ENCODE results near the gene LCLAT1. TPM values are rescaled to one million over a fixed set of nuclear protein-coding genes. Genes with fewer than 3 reads are reported as not detected.

Gene LCLAT1
- total RNA-seq, 4 donors from 2014 or later = 47.3 to 68.7 (median 54.1) TPM

GRCh38 chr2:30410217-30410616 lies 36.8 kb upstream of the LCLAT1 start:
- Histone ChIP-seq H3K27ac (no peak overlapping the region), H3K9me3 (no peaks in the 10 kb centered on the region), H3K4me3 (replicated peaks in 1 of 3) (no peak overlapping the region), H3K36me3 (no peaks in the 10 kb centered on the region), H3K4me1 (peaks cover 0 to 2% of the 10 kb centered on the region in 2 donors), H3K27me3 (no peaks in the 10 kb centered on the region)
- intact Hi-C loops (cut with DNase I) = no loop called here
- DNase-seq = no peak
- TF ChIP-seq CTCF (IDR thresholded peaks at IDR 0.05) (no peak), POLR2A (IDR thresholded peaks at IDR 0.05) (no peak)
- WGBS, 2 donors = 74 to 82% methylated on average over 2 of the region's 2 CpGs

- WGBS, 2 donors = 65 to 74% methylated on average over 8 of the region's 8 CpGs
- intact Hi-C loops (cut with DNase I) = no loop called here
- no peaks in the 10 kb centered on the region for H3K27me3 ChIP-seq
Measured at GRCh38 chr2:30412047-30412683, 34.9 kb upstream of the LCLAT1 start.

GRCh38 chr2:30412684-30413570 lies 34.1 kb upstream of the LCLAT1 start:
- Histone ChIP-seq H3K4me1 (peaks cover 0 to 6% of the 10 kb centered on the region in 2 donors), H3K4me3 (replicated peaks in 1 of 3) (no peak overlapping the region), H3K36me3 (no peaks in the 10 kb centered on the region), H3K27me3 (no peaks in the 10 kb centered on the region), H3K9me3 (no peaks in the 10 kb centered on the region), H3K27ac (no peak overlapping the region)
- no peak for DNase-seq
- 60 to 64% methylated on average over 7 of the region's 7 CpGs for WGBS, 2 donors
- no peak for TF ChIP-seq CTCF (IDR thresholded peaks at IDR 0.05)
- no peak for TF ChIP-seq POLR2A (IDR thresholded peaks at IDR 0.05)
- intact Hi-C loops (cut with DNase I) = no loop called here

More at GRCh38 chr2:30412047-30412683, 34.9 kb upstream of the LCLAT1 start:
- Histone ChIP-seq H3K36me3 (no peaks in the 10 kb centered on the region), H3K4me3 (replicated peaks in 1 of 3) (no peak overlapping the region), H3K4me1 (peaks cover 0 to 6% of the 10 kb centered on the region in 2 donors), H3K27ac (peak overlapping the region in 1 of 3 donors; percentile 33), H3K9me3 (no peaks in the 10 kb centered on the region)
- DNase-seq = no peak
- TF ChIP-seq CTCF (IDR thresholded peaks at IDR 0.05) = no peak
- no peak for TF ChIP-seq POLR2A (IDR thresholded peaks at IDR 0.05)

GRCh38 chr2:30414961-30415360 lies 32.1 kb upstream of the LCLAT1 start:
- intact Hi-C loops (cut with DNase I) = no loop called here
- Histone ChIP-seq H3K27me3 (no peaks in the 10 kb centered on the region), H3K27ac (no peak overlapping the region), H3K4me1 (peaks cover 0 to 6% of the 10 kb centered on the region in 2 donors), H3K36me3 (no peaks in the 10 kb centered on the region), H3K9me3 (no peaks in the 10 kb centered on the region), H3K4me3 (replicated peaks in 1 of 3) (no peak overlapping the region)
- TF ChIP-seq CTCF (IDR thresholded peaks at IDR 0.05) (no peak), POLR2A (IDR thresholded peaks at IDR 0.05) (no peak)
- no peak for DNase-seq
- WGBS, 2 donors = 96 to 97% methylated on average over 2 of the region's 2 CpGs

GRCh38 chr2:30417253-30417652 lies 29.8 kb upstream of the LCLAT1 start:
- Histone ChIP-seq H3K36me3 (no peaks in the 10 kb centered on the region), H3K4me3 (replicated peaks in 1 of 3) (no peak overlapping the region), H3K27ac (peak overlapping the region in 2 of 3 donors; percentile 54), H3K27me3 (no peaks in the 10 kb centered on the region), H3K4me1 (peaks cover 0 to 16% of the 10 kb centered on the region in 2 donors), H3K9me3 (no peaks in the 10 kb centered on the region)
- peak; percentile 45 to 50 for DNase-seq
- no peak for TF ChIP-seq POLR2A (IDR thresholded peaks at IDR 0.05)
- no peak for TF ChIP-seq CTCF (IDR thresholded peaks at IDR 0.05)
- intact Hi-C loops (cut with DNase I) = no loop called here
- 51 to 59% methylated on average over 3 of the region's 3 CpGs for WGBS, 2 donors

All from thyroid gland (tissue), 4 donors.